HTR-8/SVneo (cell line): ENCODE data around the gene EIF1AD.
A peak's percentile ranks its signal among the peaks of the same experiment; 100 is the strongest.
"Not testable (repeated sequence)": the region's sequence is repeated elsewhere in the genome, so short reads cannot be mapped to it uniquely, and the experiment has no call there.

Source experiments
- DNase-seq: peaks from one replicate; pipeline ENCODE4 v3.0.0; 2011; ENCODE audit warnings: low spot score, mixed read lengths; ENCODE audit not compliant: insufficient read length
- FAIRE-seq: peaks from 2 replicates; lab custom pipeline; 2011; peaks lifted over from hg19 to GRCh38; lab: Jason Lieb, UNC

The EIF1AD gene

GRCh38 chr11:65950711-65951110 is 51.2 kb downstream of the EIF1AD start:
- not testable (repeated sequence) for FAIRE-seq, DNase-seq

GRCh38 chr11:65947603-65948125 is 54.3 kb downstream of the EIF1AD start:
- peak; percentile 33 for FAIRE-seq

GRCh38 chr11:65947133-65947532 is 54.8 kb downstream of the EIF1AD start:
- no peak for FAIRE-seq
- no peak for DNase-seq

More at GRCh38 chr11:65947603-65948125, 54.3 kb downstream of the EIF1AD start:
- DNase-seq, result no peak

- DNase-seq (no peak), FAIRE-seq (no peak)
Measured at GRCh38 chr11:65946655-65947054, 55.3 kb downstream of the EIF1AD start.
